A549 (cell line): ENCODE results near the gene SARS2. TPM values are rescaled to one million over a fixed set of nuclear protein-coding genes. Genes with fewer than 3 reads are reported as not detected.
"Not testable (repeated sequence)": the region's sequence is repeated elsewhere in the genome, so short reads cannot be mapped to it uniquely, and the experiment has no call there.

ENCODE experiments used
- ATAC-seq, 2 experiments: fragments of 200-7000 bp in 1 of 2; fragments of >200 bp in 1 of 2; cut with Nextera tagmentation in 1 of 2; cut with Tn5 transposase in 1 of 2; 3 replicates each; pipeline versions ENCODE4 v1.8.0 to v1.9.1; 2018 to 2020; ENCODE audit warnings: mild to moderate bottlenecking in 1 of 2, moderate library complexity in 1 of 2
- CTCF ChIA-PET: fragments of 300-600 bp; sonication (Branson Sonifier 250); formaldehyde crosslinking; extraction: SDS; loops from one replicate; lab custom pipeline; 2021; ENCODE audit warnings: antibody characterized with exemption, inconsistent platforms; lab: Yijun Ruan, JAX
- POLR2A ChIA-PET: fragments of 350-600 bp; formaldehyde crosslinking; extraction: SDS; loops from one replicate; lab custom pipeline; 2021; ENCODE audit warnings: antibody characterized with exemption, inconsistent platforms; lab: Yijun Ruan, JAX
- DNase-seq, 2 experiments: peaks; one replicate each; pipeline versions ENCODE4 v3.0.0 to v3.0.0-alpha.2; 2011 to 2016; ENCODE audit warnings: low read depth in 1 of 2, low spot score in 1 of 2
- FAIRE-seq: peaks from 2 replicates; lab custom pipeline; 2011; peaks lifted over from hg19 to GRCh38; lab: Jason Lieb, UNC
- H3K27ac ChIP-seq, 2 experiments: fragments of >200 bp; sonication (Bioruptor Twin); formaldehyde crosslinking; 3 replicates each; pipeline ENCODE4 v1.5.1; 2016 to 2017
- H3K4me1 ChIP-seq: fragments of >200 bp; sonication (Bioruptor Twin); formaldehyde crosslinking; 3 replicates; pipeline ENCODE4 v1.6.1; 2016
- H3K4me2 ChIP-seq: fragments of >200 bp; sonication (Bioruptor Twin); formaldehyde crosslinking; 3 replicates; pipeline ENCODE4 v1.6.1; 2016
- H3K4me3 ChIP-seq: fragments of >200 bp; sonication (Bioruptor Twin); formaldehyde crosslinking; 3 replicates; pipeline ENCODE4 v1.5.1; 2016
- H3K9me3 ChIP-seq: fragments of >200 bp; sonication (Bioruptor Twin); formaldehyde crosslinking; 3 replicates; pipeline ENCODE4 v1.6.1; 2016
- CBX2 ChIP-seq: fragments of 200-600 bp; sonication (generic); IDR thresholded peaks from 2 replicates; pipeline ENCODE4 v1.6.1; 2016; ENCODE audit warnings: low read depth, mild to moderate bottlenecking, borderline replicate concordance
- CBX8 ChIP-seq: fragments of 200-600 bp; sonication (generic); IDR thresholded peaks from 2 replicates; pipeline ENCODE4 v1.6.1; 2016
- CHD2 ChIP-seq: fragments of 150-350 bp; IDR thresholded peaks from 2 replicates; pipeline ENCODE4 v1.6.1; 2014; ENCODE audit warnings: low read length; ENCODE audit not compliant: partially characterized antibody
- CTCF ChIP-seq: fragments of >200 bp; sonication (Bioruptor Twin); formaldehyde crosslinking; IDR thresholded peaks from 3 replicates; pipeline ENCODE4 v1.5.1; 2016
- FOSL2 ChIP-seq, 2 experiments: fragments of 450-650 bp in 1 of 2; fragments of >200 bp in 1 of 2; sonication (Bioruptor Twin) in 1 of 2; formaldehyde crosslinking; IDR thresholded peaks; 2 replicates each; pipeline versions ENCODE4 v1.5.0 to v1.6.1; 2016 to 2020; ENCODE audit warnings: mild to moderate bottlenecking in 1 of 2, moderate library complexity in 1 of 2
- GATA3 ChIP-seq: IDR thresholded peaks from 2 replicates; pipeline ENCODE4 v1.6.1; 2012; ENCODE audit warnings: borderline replicate concordance
- HDAC2 ChIP-seq: fragments of 200-600 bp; sonication (generic); IDR thresholded peaks from 2 replicates; pipeline ENCODE4 v1.6.1; 2016
- HOXA7 ChIP-seq: fragments of 250-450 bp; sonication (Bioruptor Pico); IDR thresholded peaks from 2 replicates; pipeline ENCODE4 v1.5.0; 2020; ENCODE audit warnings: mild to moderate bottlenecking, moderate library complexity
- HOXB13 ChIP-seq: fragments of 250-450 bp; sonication (Bioruptor Pico); IDR thresholded peaks from 2 replicates; pipeline ENCODE4 v1.5.0; 2020; ENCODE audit warnings: low read depth, mild to moderate bottlenecking, moderate library complexity
- JUNB ChIP-seq: fragments of >200 bp; sonication (Bioruptor Twin); formaldehyde crosslinking; IDR thresholded peaks from 2 replicates; pipeline ENCODE4 v1.6.1; 2016
- MAX ChIP-seq: IDR thresholded peaks from 2 replicates; pipeline ENCODE4 v1.6.1; 2012
- MAZ ChIP-seq: fragments of 150-350 bp; IDR thresholded peaks from 2 replicates; pipeline ENCODE4 v1.6.1; 2014; ENCODE audit warnings: antibody characterized with exemption, low read depth, low read length, borderline replicate concordance
- MYC ChIP-seq: IDR thresholded peaks from 2 replicates; pipeline ENCODE4 v1.6.1; 2012; ENCODE audit warnings: mild to moderate bottlenecking, inconsistent platforms, low read length, improper control_type of control experiment, borderline replicate concordance
- NR3C1 ChIP-seq: fragments of >200 bp; sonication (Bioruptor Twin); formaldehyde crosslinking; IDR thresholded peaks from 3 replicates; pipeline ENCODE4 v1.6.1; 2017
- RAD21 ChIP-seq, 2 experiments: fragments of >200 bp in 1 of 2; sonication (Bioruptor Twin) in 1 of 2; formaldehyde crosslinking in 1 of 2; IDR thresholded peaks in 1 of 2; conservative IDR thresholded peaks in 1 of 2; 2 replicates in 1 of 2; 3 replicates in 1 of 2; pipeline ENCODE4 v1.6.1; 2012 to 2018; ENCODE audit warnings: inconsistent platforms in 1 of 2
- RCOR1 ChIP-seq: fragments of 150-350 bp; IDR thresholded peaks from 2 replicates; pipeline ENCODE4 v1.6.1; 2014; ENCODE audit warnings: antibody characterized with exemption, low read length, low read depth
- RFX5 ChIP-seq: fragments of 450-650 bp; IDR thresholded peaks from 2 replicates; pipeline ENCODE4 v1.7.1; 2014; ENCODE audit warnings: antibody characterized with exemption, mild to moderate bottlenecking, moderate library complexity
- SREBF2 ChIP-seq: fragments of 450-650 bp; IDR thresholded peaks from 2 replicates; pipeline ENCODE4 v1.6.1; 2014; ENCODE audit warnings: mild to moderate bottlenecking, moderate library complexity
- WGBS: methylation state at CpG from one replicate; pipeline ENCODE4 v1.1.6; 2017; ENCODE audit errors: missing lambda C conversion rate; 5-methylcytosine and 5-hydroxymethylcytosine counted together
- polyA plus RNA-seq, 4 experiments: library from polyadenylated mRNA; depleted of rRNA in 3 of 4; stranded (reverse); fragments of >200 nt; fragmentation: RNase III in 1 of 4; extraction: RNeasy Plus Mini Kit Qiagen cat#74134 plus additional on column Dnase treatment in 1 of 4; gene quantifications; 2 replicates in 3 of 4; 3 replicates in 1 of 4; pipeline ENCODE4 v1.2.3, GENCODE V29; 2011 to 2017
- TF ChIP-seq, protein P1 (sequence below): IDR thresholded peaks from 2 replicates; pipeline ENCODE4 v1.6.1; 2012
- TF ChIP-seq, protein P2 (sequence below): fragments of >200 bp; sonication (Bioruptor Twin); formaldehyde crosslinking; IDR thresholded peaks from 3 replicates; pipeline ENCODE4 v1.6.1; 2016
- TF ChIP-seq, protein P3 (sequence below): fragments of >200 bp; sonication (Bioruptor Twin); formaldehyde crosslinking; IDR thresholded peaks from 2 replicates; pipeline ENCODE4 v1.6.1; 2016

Gene SARS2
- polyA plus RNA-seq, 2 of the 4 experiments (the other 2 are of a cell fraction): 46.1 to 93.4 TPM

GRCh38 chr19:38944981-38945506 is 14.5 kb upstream of the SARS2 start (continued):
- TF ChIP-seq RFX5 (no peak), CBX2 (no peak)

DNA sequence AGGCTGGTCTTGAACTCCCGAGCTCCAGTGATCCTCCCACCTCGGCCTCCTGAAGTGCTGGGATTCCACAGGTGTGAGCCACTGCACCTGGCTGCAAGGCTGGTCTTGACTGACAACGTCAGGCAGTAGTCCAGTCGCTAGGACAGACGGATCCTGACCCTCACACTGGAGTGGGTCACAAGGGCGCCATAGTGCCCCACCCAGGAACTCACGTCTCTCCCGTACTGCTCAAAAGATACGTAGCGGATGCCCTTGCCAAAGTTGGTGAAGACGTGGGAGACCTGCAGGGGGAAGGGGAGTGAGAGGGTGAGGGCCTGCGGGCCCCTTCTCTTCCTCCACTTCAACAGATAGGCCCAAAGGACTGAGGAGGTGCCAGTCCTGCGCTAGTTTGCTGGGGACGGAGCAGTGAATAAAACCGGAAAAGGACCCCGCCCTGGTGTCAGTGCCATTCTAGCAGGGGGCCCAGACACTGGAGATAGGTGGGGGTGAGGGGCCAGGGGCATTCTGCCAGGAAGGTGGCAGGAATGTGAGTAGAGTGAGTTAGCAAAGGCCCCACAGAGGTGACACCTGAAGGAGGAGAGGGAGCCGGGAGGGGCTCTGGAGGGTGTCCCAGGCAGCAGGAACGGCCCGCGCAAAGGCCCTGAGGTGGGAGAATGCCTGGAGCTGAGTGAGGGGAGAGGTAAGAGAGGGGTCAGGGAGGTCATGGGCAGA is 12.1 kb upstream of the SARS2 start:
- 88% methylated on average over 20 of the region's 20 CpGs for WGBS
- no peak for DNase-seq
- Histone ChIP-seq H3K4me1 (no peaks in the 10 kb centered on the region), H3K4me2 (no peak overlapping the region), H3K9me3 (no peaks in the 10 kb centered on the region), H3K4me3 (no peak overlapping the region), H3K27ac (no peak overlapping the region)
- FAIRE-seq: no peak
- ChIA-PET CTCF (interaction anchor here (0.6 to 5.3 kb wide), 6 partner anchors 9 to 34 kb away, joined by 3 to 43 read pairs (median 21); partner anchors contain the start of genes MRPS12 and SARS2), POLR2A (interaction anchor here (0.9 kb wide), 1 partner anchor 13 kb away, joined by 3 read pairs; no protein-coding TSS in a partner anchor)
- peak in 1 of 2 experiments; percentile 15; a peak in 3 of 6 replicates for ATAC-seq
- no peak for TF ChIP-seq HOXB13 (CRISPR knock-in tag)
- no peak for TF ChIP-seq JUNB
- TF ChIP-seq CTCF: no peak
- TF ChIP-seq MYC: no peak
- TF ChIP-seq HOXA7 (CRISPR knock-in tag): 0 out of 2 replicates have a peak, but pooled peaks have one; percentile 38

GRCh38 chr19:38941979-38942378 is 11.4 kb upstream of the SARS2 start:
- ChIA-PET POLR2A (interaction anchor here (0.9 kb wide), 1 partner anchor 12 kb away, joined by 3 read pairs; no protein-coding TSS in a partner anchor), CTCF (interaction anchor here (0.6 to 5.3 kb wide), 7 partner anchors 9 to 1582 kb away, joined by 3 to 43 read pairs (median 4); partner anchors contain the start of genes MRPS12 and SARS2)
- no peak overlapping the region for H3K4me2 ChIP-seq
- peak in 1 of 2 experiments; percentile 4; a peak in 2 of 6 replicates for ATAC-seq
- TF ChIP-seq CHD2: no peak
- TF ChIP-seq, protein P1, sequence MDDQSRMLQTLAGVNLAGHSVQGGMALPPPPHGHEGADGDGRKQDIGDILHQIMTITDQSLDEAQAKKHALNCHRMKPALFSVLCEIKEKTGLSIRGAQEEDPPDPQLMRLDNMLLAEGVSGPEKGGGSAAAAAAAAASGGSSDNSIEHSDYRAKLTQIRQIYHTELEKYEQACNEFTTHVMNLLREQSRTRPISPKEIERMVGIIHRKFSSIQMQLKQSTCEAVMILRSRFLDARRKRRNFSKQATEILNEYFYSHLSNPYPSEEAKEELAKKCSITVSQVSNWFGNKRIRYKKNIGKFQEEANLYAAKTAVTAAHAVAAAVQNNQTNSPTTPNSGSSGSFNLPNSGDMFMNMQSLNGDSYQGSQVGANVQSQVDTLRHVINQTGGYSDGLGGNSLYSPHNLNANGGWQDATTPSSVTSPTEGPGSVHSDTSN: peak; percentile 27; the same call in 1 of the 2 replicates
- TF ChIP-seq, all 56 proteins: peak for 1
- no peak overlapping the region for H3K27ac ChIP-seq
- WGBS: 81% methylated on average over 2 of the region's 2 CpGs
- no peaks in the 10 kb centered on the region for H3K9me3 ChIP-seq
- peak; percentile 74 for FAIRE-seq
- H3K4me3 ChIP-seq: no peak overlapping the region
- DNase-seq: no peak
- no peaks in the 10 kb centered on the region for H3K4me1 ChIP-seq

- H3K4me3 ChIP-seq, H3K9me3 ChIP-seq, DNase-seq, FAIRE-seq, ATAC-seq, H3K4me1 ChIP-seq, H3K27ac ChIP-seq, H3K4me2 ChIP-seq, POLR2A ChIA-PET: not testable (repeated sequence)
- CTCF ChIA-PET: interaction anchor here (0.6 to 5.3 kb wide), 9 partner anchors 8 to 1582 kb away, joined by 3 to 43 read pairs (median 4); partner anchors contain the start of genes FAM98C, MRPS12 and SARS2
- 90% methylated on average over 5 of the region's 5 CpGs for WGBS
Observed at GRCh38 chr19:38941466-38941865, 10.9 kb upstream of the SARS2 start.

- CTCF ChIA-PET: interaction anchor here (1.2 to 5.3 kb wide), 7 partner anchors 9 to 537 kb away, joined by 4 to 43 read pairs (median 6); partner anchors contain the start of genes FAM98C, MRPS12 and SARS2
- Histone ChIP-seq H3K27ac (no peak overlapping the region), H3K9me3 (no peaks in the 10 kb centered on the region), H3K4me3 (no peak overlapping the region), H3K4me1 (no peaks in the 10 kb centered on the region), H3K4me2 (no peak overlapping the region)
- FAIRE-seq (no peak), ATAC-seq (no peak), DNase-seq (no peak)
- POLR2A ChIA-PET: interaction anchor here (2.4 kb wide), 1 partner anchor 9 kb away, joined by 10 read pairs; the partner anchor contains the start of genes MRPS12 and SARS2
- WGBS: 93% methylated on average over 5 of the region's 5 CpGs
- no peak for TF ChIP-seq RFX5
- TF ChIP-seq, protein P2, sequence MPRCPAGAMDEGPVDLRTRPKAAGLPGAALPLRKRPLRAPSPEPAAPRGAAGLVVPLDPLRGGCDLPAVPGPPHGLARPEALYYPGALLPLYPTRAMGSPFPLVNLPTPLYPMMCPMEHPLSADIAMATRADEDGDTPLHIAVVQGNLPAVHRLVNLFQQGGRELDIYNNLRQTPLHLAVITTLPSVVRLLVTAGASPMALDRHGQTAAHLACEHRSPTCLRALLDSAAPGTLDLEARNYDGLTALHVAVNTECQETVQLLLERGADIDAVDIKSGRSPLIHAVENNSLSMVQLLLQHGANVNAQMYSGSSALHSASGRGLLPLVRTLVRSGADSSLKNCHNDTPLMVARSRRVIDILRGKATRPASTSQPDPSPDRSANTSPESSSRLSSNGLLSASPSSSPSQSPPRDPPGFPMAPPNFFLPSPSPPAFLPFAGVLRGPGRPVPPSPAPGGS: no peak
- no peak for TF ChIP-seq GATA3
- no peak for TF ChIP-seq JUNB
- no peak for TF ChIP-seq MAZ
- TF ChIP-seq, protein P3, sequence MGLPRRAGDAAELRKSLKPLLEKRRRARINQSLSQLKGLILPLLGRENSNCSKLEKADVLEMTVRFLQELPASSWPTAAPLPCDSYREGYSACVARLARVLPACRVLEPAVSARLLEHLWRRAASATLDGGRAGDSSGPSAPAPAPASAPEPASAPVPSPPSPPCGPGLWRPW: no peak
- TF ChIP-seq CBX8: no peak
- TF ChIP-seq RAD21 (conservative IDR thresholded peaks at IDR 0.05 in 1 of 2, IDR thresholded peaks at IDR 0.05 in 1 of 2): no peak
- no peak for TF ChIP-seq FOSL2 (IDR thresholded peaks at IDR 0.05)
- no peak for TF ChIP-seq FOSL2 (CRISPR knock-in tag; IDR thresholded peaks at IDR 0.05)
- no peak for TF ChIP-seq NR3C1
- TF ChIP-seq RCOR1: no peak
- TF ChIP-seq SREBF2: no peak
- TF ChIP-seq HDAC2: no peak
- TF ChIP-seq MAX: no peak
Observed at GRCh38 chr19:38939957-38940356, 9.4 kb upstream of the SARS2 start.
